Measurements from ENCODE around the gene POU4F3.
A peak's percentile ranks its signal among the peaks of the same experiment; 100 is the strongest.
"Not testable (repeated sequence)": the region's sequence is repeated elsewhere in the genome, so short reads cannot be mapped to it uniquely, and the experiment has no call there.

Gene POU4F3

GRCh38 chr5:146338774-146339714 is at the start of gene POU4F3:
Gene POU4F3, plus strand, starts transcription at chr5:146338839. Its CDS starts 274 bp downstream, at chr5:146339113.
- Histone ChIP-seq H3K36me3 (no peaks in the 10 kb centered on the region), H3K9me3 (no peaks in the 10 kb centered on the region), H3K27ac (no peak within 1 kb of the TSS), H3K27me3 (peaks cover 4 to 95% of the 10 kb centered on the region in 2 donors), H3K4me1 (peaks cover 0 to 23% (median 15%) of the 10 kb centered on the region in 4 donors), H3K4me3 (no peak within 1 kb of the TSS)
- intact Hi-C loops (cut with DNase I; ENCODE audit: low total_unique reads), result no loop called here
- TF ChIP-seq, protein P1, sequence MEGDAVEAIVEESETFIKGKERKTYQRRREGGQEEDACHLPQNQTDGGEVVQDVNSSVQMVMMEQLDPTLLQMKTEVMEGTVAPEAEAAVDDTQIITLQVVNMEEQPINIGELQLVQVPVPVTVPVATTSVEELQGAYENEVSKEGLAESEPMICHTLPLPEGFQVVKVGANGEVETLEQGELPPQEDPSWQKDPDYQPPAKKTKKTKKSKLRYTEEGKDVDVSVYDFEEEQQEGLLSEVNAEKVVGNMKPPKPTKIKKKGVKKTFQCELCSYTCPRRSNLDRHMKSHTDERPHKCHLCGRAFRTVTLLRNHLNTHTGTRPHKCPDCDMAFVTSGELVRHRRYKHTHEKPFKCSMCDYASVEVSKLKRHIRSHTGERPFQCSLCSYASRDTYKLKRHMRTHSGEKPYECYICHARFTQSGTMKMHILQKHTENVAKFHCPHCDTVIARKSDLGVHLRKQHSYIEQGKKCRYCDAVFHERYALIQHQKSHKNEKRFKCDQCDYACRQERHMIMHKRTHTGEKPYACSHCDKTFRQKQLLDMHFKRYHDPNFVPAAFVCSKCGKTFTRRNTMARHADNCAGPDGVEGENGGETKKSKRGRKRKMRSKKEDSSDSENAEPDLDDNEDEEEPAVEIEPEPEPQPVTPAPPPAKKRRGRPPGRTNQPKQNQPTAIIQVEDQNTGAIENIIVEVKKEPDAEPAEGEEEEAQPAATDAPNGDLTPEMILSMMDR (IDR thresholded peaks at IDR 0.05), result no peak
- DNase-seq, result no peak

DNA sequence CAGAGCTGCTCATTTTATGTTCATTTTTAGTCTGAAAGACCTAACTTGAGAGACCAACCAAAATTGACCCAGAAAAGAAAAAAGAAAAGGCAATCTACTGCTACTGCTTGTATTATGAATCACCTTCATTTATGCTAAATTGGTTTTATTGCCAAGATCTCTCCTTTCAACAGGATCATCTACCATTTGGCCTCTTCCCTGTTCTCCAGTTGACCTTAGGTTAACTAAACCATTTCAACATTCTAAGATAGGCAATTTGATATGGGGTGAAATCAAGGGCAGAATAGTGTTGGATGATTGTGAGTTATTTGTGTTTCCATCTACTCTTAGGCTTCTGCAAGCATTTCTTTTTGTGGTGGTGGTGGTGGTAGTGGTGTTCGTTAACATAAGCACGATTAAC is 48.3 kb upstream of the POU4F3 start:
- TF ChIP-seq, protein P1 (IDR thresholded peaks at IDR 0.05), result no peak
- no peaks in the 10 kb centered on the region for H3K27me3 ChIP-seq
- H3K36me3 ChIP-seq, result peaks cover 0 to 5% (median 4%) of the 10 kb centered on the region in 3 donors
- peaks cover 0 to 7% (median 0%) of the 10 kb centered on the region in 4 donors for H3K4me1 ChIP-seq
- H3K27ac ChIP-seq, result no peak overlapping the region
- intact Hi-C loops (cut with DNase I; ENCODE audit: low total_unique reads), result loop anchor here (10.0 kb wide), 1 partner anchor 134 kb away; no protein-coding TSS in a partner anchor
- no peak overlapping the region for H3K4me3 ChIP-seq
- no peaks in the 10 kb centered on the region for H3K9me3 ChIP-seq
- DNase-seq, result no peak

- H3K27me3 ChIP-seq, result no peaks in the 10 kb centered on the region
- no peaks in the 10 kb centered on the region for H3K36me3 ChIP-seq
- intact Hi-C loops (cut with DNase I; ENCODE audit: low total_unique reads), result loop anchor here (10.0 kb wide), 1 partner anchor 133 kb away; no protein-coding TSS in a partner anchor
- DNase-seq, result no peak
- TF ChIP-seq, protein P1 (IDR thresholded peaks at IDR 0.05), result peak; percentile 41
- peaks cover 0 to 7% (median 0%) of the 10 kb centered on the region in 4 donors for H3K4me1 ChIP-seq
- H3K27ac ChIP-seq, result no peak overlapping the region
- no peaks in the 10 kb centered on the region for H3K9me3 ChIP-seq
- H3K4me3 ChIP-seq, result no peak overlapping the region
Observed at GRCh38 chr5:146291421-146292074, 47.1 kb upstream of the POU4F3 start.

- Histone ChIP-seq H3K4me3 (no peak overlapping the region), H3K4me1 (no peaks in the 10 kb centered on the region), H3K27me3 (no peaks in the 10 kb centered on the region), H3K9me3 (no peaks in the 10 kb centered on the region), H3K27ac (no peak overlapping the region), H3K36me3 (no peaks in the 10 kb centered on the region)
- DNase-seq, result no peak
- intact Hi-C loops (cut with DNase I; ENCODE audit: low total_unique reads), result loop anchor here (10.0 kb wide), 1 partner anchor 129 kb away; no protein-coding TSS in a partner anchor
- TF ChIP-seq, protein P1 (IDR thresholded peaks at IDR 0.05), result no peak
Observed at GRCh38 chr5:146296245-146296644, 42.4 kb upstream of the POU4F3 start.

GRCh38 chr5:146298920-146299319 is 39.7 kb upstream of the POU4F3 start:
- H3K27me3 ChIP-seq, H3K36me3 ChIP-seq, DNase-seq, H3K4me3 ChIP-seq, H3K4me1 ChIP-seq, H3K9me3 ChIP-seq, H3K27ac ChIP-seq: not testable (repeated sequence)
- intact Hi-C loops (cut with DNase I; ENCODE audit: low total_unique reads), result loop anchor here (10.0 kb wide), 1 partner anchor 126 kb away; no protein-coding TSS in a partner anchor

- TF ChIP-seq, protein P1 (IDR thresholded peaks at IDR 0.05), result no peak
- Histone ChIP-seq H3K4me1 (no peaks in the 10 kb centered on the region), H3K36me3 (no peaks in the 10 kb centered on the region), H3K27ac (no peak overlapping the region), H3K27me3 (no peaks in the 10 kb centered on the region), H3K9me3 (no peaks in the 10 kb centered on the region), H3K4me3 (no peak overlapping the region)
- no peak for DNase-seq
- intact Hi-C loops (cut with DNase I; ENCODE audit: low total_unique reads), result no loop called here
Observed at GRCh38 chr5:146301626-146302025, 37.0 kb upstream of the POU4F3 start.

Data from tibial artery (tissue), 4 donors.